Amygdala (tissue), 56 donors: ENCODE results near the gene NTN5.
A peak's percentile ranks its signal among the peaks of the same experiment; 100 is the strongest.
"Not testable (repeated sequence)": the region's sequence is repeated elsewhere in the genome, so short reads cannot be mapped to it uniquely, and the experiment has no call there.

Source experiments
- DNase-seq, 56 donors: peaks; one replicate each; lab custom pipeline; 2025; lab: John Stamatoyannopoulos, UW

The NTN5 gene

DNA sequence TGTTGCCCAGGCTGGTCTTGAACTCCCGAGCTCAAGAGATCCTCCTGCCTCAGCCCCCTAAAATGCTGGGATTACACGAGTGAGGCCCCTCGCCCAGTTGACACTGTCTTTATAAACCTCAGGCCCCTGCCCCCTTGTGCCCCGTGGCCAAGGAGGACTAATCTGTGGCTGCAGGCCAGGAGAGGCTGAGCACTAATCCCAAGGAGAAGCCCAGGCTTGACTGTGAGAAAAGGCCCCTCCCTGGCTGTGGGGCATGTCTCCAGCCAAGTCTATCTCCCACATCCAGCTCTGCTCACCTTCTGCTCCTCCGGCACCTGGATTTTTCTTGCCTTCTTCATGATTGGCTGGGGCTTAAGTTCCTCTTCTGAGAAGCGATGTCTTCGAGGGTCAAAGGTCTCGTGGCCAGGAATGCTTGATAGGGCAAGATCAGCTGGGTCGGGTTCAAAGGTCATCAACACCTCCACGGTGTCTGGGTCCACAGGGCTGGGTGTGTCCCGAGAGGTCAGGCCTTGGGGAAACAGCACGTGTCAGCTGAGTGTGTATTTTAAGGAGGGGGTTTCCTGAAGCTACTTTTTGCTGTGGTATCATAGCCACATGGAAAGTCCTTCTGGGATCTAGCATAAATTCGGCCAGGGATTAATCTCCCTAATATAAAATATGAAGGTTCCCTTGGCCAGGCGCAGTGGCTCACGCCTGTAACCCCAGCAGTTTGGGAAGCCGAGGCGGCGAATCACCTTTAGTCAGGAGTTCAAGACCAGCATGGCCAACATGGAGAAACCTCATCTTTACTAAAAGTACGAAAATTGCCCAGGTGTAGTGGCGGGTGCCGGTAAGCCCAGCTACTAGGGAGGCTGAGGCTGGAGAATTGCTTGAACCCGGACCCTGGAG lies 39.4 kb downstream of the NTN5 start:
- DNase-seq, result no peak

GRCh38 chr19:48632692-48633147 lies 40.1 kb downstream of the NTN5 start:
- DNase-seq, result no peak

DNA sequence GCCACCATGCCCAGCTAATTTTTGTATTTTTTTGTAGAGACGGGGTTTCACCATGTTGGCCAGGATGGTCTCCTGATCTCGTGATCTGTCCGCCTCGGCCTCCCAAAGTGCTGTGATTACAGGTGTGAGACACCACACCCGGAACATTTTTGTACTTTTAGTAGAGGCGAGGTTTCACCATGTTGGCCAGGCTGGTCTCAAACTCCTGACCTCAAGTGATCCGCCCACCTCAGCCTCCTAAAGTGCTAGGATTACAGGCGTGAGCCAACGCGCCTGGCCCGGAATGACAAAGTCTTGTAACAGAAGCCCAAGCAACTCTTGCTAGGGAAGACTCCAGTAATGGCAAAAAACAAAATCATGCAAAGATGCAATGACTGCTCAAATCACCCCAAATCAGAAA lies 40.5 kb downstream of the NTN5 start:
- DNase-seq, result not testable (repeated sequence)

GRCh38 chr19:48631225-48631624 lies 41.6 kb downstream of the NTN5 start:
- DNase-seq, result no peak

DNA sequence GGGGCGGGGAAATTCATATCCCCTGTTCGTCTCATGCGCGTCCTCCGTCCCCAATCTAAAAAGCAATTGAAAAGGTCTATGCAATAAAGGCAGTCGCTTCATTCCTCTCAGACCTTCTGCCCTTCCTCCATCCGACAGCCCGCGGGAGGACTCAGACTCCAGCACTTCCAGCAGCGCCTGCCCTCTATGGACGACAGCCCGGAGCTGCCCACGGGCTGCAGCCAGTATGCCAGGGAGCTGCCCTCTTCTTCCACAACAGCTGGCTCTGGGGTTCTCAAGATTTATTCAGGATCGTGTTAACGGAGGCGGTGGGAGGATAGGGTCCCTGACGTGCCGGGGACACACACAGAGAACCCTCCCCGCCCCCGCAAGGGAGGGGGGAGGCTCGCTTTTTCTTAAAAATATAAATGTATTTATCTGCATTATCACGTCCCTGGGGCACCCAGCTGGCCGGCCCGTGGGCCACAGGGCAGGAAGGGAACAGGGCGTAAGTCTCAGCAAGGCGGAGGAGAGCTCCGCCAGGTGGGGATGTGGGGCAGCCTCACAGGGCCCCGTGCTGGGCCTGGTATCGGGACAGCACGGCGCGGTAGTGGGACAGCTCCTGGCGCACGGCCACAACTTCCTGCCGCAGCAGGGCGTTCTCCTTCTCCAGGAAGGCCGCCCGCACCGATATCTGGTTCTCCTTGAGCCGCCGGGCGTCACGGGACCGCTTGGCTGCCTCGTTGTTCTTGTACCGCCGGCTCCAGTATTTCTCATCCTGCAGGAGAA lies 42.3 kb downstream of the NTN5 start:
- peak in 14 of 56 donors; percentile 17 to 66 (median 46) for DNase-seq

GRCh38 chr19:48629599-48630295 lies 43.1 kb downstream of the NTN5 start:
- peak in 25 of 56 donors; percentile 23 to 69 (median 50) for DNase-seq

DNA sequence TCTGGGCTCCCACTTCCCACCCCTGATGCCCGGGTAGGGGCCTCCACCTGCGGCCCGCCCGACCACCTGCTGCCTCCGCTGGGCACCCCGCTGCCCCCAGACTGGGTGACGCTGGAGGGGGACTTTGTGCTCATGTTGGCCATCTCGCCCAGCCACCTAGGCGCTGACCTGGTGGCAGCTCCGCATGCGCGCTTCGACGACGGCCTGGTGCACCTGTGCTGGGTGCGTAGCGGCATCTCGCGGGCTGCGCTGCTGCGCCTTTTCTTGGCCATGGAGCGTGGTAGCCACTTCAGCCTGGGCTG lies 43.6 kb downstream of the NTN5 start:
- peak in 1 of 56 donors; percentile 61 for DNase-seq

DNA sequence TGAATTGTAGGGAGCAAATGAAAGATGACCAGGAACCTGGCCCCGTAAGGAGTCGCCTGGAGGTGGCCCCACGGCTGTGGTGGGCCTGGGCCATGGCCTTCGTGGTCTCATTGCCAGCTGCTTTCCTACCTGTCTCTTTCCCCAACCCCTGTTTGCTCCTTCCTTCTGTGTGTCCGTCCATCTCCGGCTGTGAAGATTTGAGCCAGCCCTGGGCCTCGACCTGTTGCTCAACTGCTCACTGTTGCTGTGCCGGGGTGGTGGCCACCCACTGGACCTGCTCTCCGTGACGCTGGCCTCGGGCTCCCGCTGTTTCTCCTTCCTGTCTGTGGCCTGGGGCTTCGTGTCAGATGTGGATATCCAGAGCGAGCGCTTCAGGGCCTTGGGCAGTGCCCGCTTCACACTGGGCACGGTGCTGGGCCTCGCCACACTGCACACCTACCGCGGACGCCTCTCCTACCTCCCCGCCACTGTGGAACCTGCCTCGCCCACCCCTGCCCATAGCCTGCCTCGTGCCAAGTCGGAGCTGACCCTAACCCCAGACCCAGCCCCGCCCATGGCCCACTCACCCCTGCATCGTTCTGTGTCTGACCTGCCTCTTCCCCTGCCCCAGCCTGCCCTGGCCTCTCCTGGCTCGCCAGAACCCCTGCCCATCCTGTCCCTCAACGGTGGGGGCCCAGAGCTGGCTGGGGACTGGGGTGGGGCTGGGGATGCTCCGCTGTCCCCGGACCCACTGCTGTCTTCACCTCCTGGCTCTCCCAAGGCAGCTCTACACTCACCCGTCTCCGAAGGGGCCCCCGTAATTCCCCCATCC lies 44.1 kb downstream of the NTN5 start:
- no peak for DNase-seq

- no peak for DNase-seq
Observed at GRCh38 chr19:48627865-48628314, 44.9 kb downstream of the NTN5 start.

GRCh38 chr19:48627201-48627864 lies 45.5 kb downstream of the NTN5 start:
- DNase-seq, result no peak

DNA sequence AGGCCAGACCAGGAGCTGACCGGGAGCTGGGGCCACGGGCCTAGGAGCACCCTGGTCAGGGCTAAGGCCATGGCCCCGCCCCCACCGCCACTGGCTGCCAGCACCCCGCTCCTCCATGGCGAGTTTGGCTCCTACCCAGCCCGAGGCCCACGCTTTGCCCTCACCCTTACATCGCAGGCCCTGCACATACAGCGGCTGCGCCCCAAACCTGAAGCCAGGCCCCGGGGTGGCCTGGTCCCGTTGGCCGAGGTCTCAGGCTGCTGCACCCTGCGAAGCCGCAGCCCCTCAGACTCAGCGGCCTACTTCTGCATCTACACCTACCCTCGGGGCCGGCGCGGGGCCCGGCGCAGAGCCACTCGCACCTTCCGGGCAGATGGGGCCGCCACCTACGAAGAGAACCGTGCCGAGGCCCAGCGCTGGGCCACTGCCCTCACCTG lies 46.9 kb downstream of the NTN5 start:
- no peak for DNase-seq

DNA sequence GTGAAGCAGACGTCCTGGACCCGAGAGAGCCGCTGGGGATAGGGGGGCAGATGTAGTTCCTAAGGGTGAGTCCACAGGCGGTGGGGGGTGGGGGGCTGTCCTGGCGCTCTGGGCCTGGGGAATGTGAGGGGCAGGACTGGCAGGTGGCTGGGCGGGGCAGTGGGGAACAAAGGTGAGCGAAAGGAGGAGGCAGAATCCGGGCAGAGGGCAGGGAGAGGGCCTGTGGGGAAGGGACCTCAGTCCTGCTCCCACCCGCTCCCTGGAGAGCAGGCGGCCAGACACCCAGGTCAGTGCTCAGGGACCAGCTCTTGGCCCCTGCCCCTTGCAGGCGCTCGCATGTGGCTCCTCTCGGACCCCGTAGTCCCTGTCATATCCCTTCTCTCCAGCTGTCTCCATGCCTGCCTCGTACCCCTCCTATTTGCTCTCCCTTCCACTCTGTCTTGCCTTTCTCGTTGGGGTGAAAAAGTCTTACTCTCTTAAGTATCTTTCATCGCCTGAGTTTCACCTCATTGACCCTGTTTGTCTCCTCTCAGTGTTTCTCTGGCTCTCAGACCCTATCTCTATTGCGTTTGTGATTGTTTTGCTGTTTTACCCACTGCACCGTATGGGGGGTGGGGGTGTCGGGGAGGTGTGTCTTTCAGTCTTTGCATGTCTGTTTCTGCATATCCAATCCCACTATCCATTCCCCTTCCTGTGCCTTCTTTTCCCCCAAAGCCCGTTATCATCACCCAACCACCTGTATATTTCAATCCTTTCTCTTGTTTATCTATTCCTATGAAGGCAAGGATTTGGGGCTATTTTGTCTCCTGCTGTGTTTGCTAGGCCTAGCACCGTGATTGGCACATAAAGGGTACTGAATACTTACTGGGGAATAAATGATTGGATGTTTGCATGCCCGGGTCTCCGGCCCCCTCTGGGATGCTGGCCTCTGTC lies 47.8 kb downstream of the NTN5 start:
- DNase-seq, result no peak

DNA sequence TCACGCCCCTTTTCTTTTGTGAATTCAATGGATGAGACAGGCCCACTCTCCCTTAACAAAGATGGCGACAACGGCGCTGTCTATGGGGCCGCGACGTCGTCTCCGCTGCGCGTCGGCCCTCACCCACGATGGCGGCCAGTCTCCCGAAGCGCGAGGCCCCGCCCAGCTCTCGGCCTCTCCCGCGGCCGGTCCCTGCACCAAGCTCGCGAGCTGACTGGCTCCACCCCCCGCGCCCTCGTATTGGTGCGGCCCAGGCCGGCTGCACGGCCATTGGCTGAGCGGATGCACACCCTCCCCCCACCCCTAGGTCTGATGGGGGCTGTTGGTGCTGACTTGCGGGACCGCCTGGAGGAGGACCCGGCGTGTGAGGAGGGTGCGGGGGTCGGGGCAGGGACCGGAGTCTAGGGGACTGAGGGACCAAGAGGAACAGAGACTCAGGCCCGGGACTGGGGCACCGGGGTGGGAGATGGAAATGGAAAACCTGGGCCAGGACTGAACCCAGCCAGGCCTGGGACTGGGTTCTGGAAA lies 48.7 kb downstream of the NTN5 start:
- peak; percentile 64 to 99 (median 96) for DNase-seq

DNA sequence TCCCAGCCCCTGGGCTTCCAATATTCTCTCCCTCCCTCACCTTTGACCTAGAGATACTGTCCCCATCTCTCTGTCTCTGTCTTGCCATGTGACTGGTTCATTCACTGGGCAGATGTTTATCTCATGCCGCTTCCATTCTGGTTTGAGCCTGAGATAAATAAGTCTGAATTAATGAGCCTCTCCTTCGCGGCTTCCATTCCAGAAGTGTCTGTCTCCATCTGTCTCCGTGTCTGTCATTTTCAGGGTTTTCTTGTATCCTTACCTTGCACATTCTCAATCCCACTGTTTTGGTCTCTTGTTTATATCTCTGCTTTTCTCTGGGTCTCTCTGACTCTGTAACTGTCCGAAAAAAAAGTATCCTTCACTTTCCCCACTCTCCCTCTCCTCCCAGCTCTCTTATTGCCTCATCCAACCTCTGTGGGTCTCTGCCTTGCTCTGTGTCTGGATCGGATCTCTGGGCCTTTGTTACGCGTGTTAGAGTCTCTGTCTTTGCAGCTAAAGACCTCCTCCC lies 49.2 kb downstream of the NTN5 start:
- DNase-seq, result peak in 2 of 56 donors; percentile 50 to 52

- DNase-seq, result no peak
Observed at GRCh38 chr19:48619692-48620585, 52.9 kb downstream of the NTN5 start.

DNA sequence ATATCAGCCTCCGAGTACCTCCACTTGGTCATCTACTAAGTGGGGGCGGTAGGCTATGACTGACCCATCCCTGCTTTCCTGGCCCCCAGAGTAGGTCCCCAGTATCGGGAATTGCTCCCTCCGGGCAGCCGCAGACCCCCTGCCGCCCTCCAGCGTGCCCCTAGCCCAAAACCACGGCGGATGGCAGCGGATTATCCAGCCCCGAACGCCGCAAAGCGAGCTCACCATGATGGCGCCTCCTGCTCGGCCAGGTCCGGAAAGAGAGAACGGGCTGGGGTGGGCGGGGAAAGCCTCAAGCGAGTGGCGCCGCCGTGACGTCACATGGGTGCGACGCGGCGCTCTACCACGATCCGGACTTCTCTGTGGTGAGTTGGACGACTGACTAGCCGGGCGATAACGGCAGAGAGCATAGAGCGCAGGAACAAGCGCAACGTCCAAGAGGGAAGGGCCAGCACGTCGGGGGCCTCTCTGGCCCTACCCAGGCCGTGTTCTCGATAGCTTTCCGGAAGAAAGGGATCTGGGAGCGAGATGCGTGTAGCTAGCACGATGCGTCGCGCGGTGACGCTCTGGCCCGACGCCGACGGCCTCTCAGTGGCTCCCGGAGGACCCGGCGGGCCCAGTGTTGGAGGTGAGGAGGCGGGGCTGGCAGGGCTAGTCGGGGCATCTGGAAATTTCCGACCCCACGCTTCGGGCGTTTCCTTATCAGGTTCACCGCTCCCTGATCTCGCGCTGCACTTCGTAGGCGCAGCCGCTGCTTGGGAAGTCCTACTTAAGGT lies 53.7 kb downstream of the NTN5 start, which contains the start of the genes RPL18 and SPHK2:
Gene RPL18 (minus strand): TSS at position 263 of the 776 bp plus-strand sequence. CDS start 35 bp downstream, at position 228.
Gene SPHK2 (plus strand): TSS at position 591 of the 776 bp plus-strand sequence. CDS start 1,009 bp downstream, outside the sequence.
- peak; percentile 85 to 100 (median 99) for DNase-seq
